ENCODE measurements around the gene PFKP.

The PFKP gene

GRCh38 chr10:3097160-3097559, 29.8 kb downstream of the PFKP start:
- TF ChIP-seq CTCF (IDR thresholded peaks at IDR 0.05), result no peak

DNA sequence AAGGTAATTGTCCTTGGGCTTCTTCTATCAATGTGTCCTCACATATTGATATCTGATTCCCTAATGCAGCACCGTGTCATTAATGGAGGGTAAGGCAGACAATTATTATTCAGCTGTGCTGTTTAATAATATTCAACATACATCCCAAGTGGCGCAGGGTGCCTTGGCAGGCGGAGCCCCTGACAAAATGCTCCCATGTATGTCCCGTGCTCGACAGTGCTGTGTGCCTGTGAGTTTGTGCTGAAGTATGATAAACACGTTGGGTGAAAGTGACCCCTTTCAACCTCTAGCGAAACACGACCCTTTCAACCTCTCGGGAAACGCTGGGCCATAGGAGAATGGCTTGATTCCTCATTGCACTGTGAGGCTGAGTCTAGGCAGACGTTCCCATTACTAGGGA, 31.3 kb downstream of the PFKP start:
- no peak for TF ChIP-seq CTCF (IDR thresholded peaks at IDR 0.05)

- TF ChIP-seq CTCF (IDR thresholded peaks at IDR 0.05), result no peak
Observed at GRCh38 chr10:3099291-3100092, 32.1 kb downstream of the PFKP start.

GRCh38 chr10:3100093-3100792, 32.9 kb downstream of the PFKP start:
- TF ChIP-seq CTCF (IDR thresholded peaks at IDR 0.05), result no peak

- no peak for TF ChIP-seq CTCF (IDR thresholded peaks at IDR 0.05)
Observed at GRCh38 chr10:3100856-3101640, 33.7 kb downstream of the PFKP start.

DNA sequence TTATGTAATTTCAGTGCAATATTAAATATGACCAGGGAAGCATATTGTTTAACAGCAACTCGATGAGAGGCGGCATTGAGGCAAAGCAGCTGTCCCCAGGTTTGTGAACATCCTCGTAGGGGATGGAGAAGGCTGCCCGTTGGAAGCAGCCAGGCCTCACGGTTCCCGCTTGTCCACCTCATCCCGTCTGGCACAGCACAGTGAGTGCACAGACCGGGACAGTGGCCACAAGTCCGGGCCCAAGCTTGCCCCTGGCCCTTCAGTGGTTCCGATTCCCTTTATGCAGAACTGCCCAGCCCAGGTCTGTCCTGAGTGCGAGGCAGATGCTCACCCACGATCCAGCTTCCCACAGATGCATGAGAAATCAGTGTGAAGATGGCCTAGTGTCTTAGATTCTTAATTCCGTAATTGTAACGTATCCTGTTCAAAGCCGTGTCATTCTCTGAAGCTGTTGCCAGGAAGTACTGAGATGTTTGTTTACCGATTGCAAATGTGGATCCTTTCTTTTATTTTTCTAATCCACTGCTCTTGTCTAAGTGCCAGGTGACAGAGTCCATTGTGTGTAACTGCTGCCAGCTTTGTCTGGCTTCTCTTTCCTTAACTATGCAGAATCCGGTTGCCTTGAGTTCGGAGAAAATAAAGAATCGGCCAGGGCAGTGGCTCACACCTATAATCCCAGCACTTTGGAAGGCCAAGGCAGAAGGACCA, 35.5 kb downstream of the PFKP start:
- TF ChIP-seq CTCF (IDR thresholded peaks at IDR 0.05), result no peak

DNA sequence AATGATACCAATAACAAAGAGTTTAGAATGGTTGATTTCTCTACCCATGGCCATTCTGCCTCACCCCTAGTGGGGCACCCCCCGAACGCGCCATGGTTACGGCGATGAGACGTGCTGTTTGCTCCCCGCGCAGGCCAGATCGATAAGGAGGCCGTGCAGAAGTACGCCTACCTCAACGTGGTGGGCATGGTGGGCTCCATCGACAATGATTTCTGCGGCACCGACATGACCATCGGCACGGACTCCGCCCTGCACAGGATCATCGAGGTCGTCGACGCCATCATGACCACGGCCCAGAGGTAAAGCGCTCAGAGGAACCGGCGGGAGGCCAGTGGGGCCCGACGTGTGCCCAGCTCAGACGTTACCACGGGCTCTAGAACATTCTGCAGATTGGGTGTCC, 36.3 kb downstream of the PFKP start:
- no peak for TF ChIP-seq CTCF (IDR thresholded peaks at IDR 0.05)
